Spleen (tissue), 11 donors: ENCODE measurements around the gene ALDH1A2. TPM values are rescaled to one million over a fixed set of nuclear protein-coding genes. Genes with fewer than 3 reads are reported as not detected.

Experiments
- DNase-seq: peaks from one replicate; pipeline ENCODE4 v3.0.0-alpha.2; 2020
- H3K27ac ChIP-seq, 8 donors: fragments of 200-600 bp; sonication (generic) in 7 of 8; 1 replicate in 4 of 8; 2 replicates in 4 of 8; pipeline versions ENCODE4 v1.5.0 to v1.8.0; 2016 to 2021; ENCODE audit warnings: inconsistent platforms in 4 of 8, mild to moderate bottlenecking in 4 of 8, moderate library complexity in 1 of 8
- H3K27me3 ChIP-seq, 7 donors: fragments of 200-600 bp; sonication (generic) in 6 of 7; replicated peaks in 1 of 7; 1 replicate in 4 of 7; 2 replicates in 3 of 7; pipeline versions ENCODE4 v1.5.0 to v1.8.0; 2016 to 2021; ENCODE audit warnings: inconsistent platforms in 3 of 7, mild to moderate bottlenecking in 1 of 7
- H3K36me3 ChIP-seq, 6 donors: fragments of 200-600 bp; sonication (generic) in 5 of 6; 1 replicate in 4 of 6; 2 replicates in 2 of 6; pipeline versions ENCODE4 v1.5.0 to v1.8.0; 2016 to 2021; ENCODE audit warnings: inconsistent platforms in 2 of 6
- H3K4me1 ChIP-seq, 6 donors: fragments of 200-600 bp; sonication (generic) in 5 of 6; 1 replicate in 3 of 6; 2 replicates in 3 of 6; pipeline versions ENCODE4 v1.5.0 to v1.8.0; 2016 to 2021; ENCODE audit warnings: inconsistent platforms in 3 of 6
- H3K4me3 ChIP-seq, 8 donors: fragments of 200-600 bp; sonication (generic) in 7 of 8; 1 replicate in 4 of 8; 2 replicates in 4 of 8; pipeline versions ENCODE4 v1.5.0 to v1.8.0; 2016 to 2021; ENCODE audit warnings: inconsistent platforms in 4 of 8, mild to moderate bottlenecking in 4 of 8, moderate library complexity in 2 of 8
- H3K9me3 ChIP-seq, 8 donors: fragments of 200-600 bp; sonication (generic) in 7 of 8; 1 replicate in 4 of 8; 2 replicates in 4 of 8; pipeline versions ENCODE4 v1.5.0 to v1.8.0; 2016 to 2021; ENCODE audit warnings: inconsistent platforms in 4 of 8
- CTCF ChIP-seq, 11 experiments: fragments of 200-600 bp in 7 of 11; fragments of 450-650 bp in 4 of 11; sonication (generic) in 4 of 11; IDR thresholded peaks in 8 of 11; conservative IDR thresholded peaks in 3 of 11; 1 replicate in 7 of 11; 2 replicates in 4 of 11; pipeline versions ENCODE4 v1.4.0 to v1.8.0; 2016 to 2021; ENCODE audit warnings: antibody characterized with exemption in 11 of 11, inconsistent platforms in 4 of 11, mild to moderate bottlenecking in 1 of 11
- POLR2A ChIP-seq, 3 donors: fragments of 450-650 bp; IDR thresholded peaks; one replicate each; pipeline ENCODE4 v1.5.1; 2017; ENCODE audit warnings: antibody characterized with exemption in 3 of 3, mild to moderate bottlenecking in 1 of 3
- POLR2AphosphoS5 ChIP-seq, 3 donors: sonication (generic); formaldehyde crosslinking; IDR thresholded peaks; one replicate each; pipeline ENCODE4 v1.5.1; 2017; ENCODE audit warnings: antibody characterized with exemption in 3 of 3
- WGBS, 5 donors: extraction: QIAGEN DNeasy Blood & Tissue Kit in 3 of 5; methylation state at CpG; one replicate each; pipeline versions ENCODE4 v1.1.5 to v1.1.7; 2013 to 2018; 5-methylcytosine and 5-hydroxymethylcytosine counted together
- intact Hi-C: fragments of 100-400 bp; cut with DNase I; formaldehyde crosslinking; loops from one replicate; pipeline ENCODE4 v1.15.0; 2023; ENCODE audit warnings: low total_unique reads
- polyA plus RNA-seq, 3 donors: library from polyadenylated mRNA; stranded (reverse); fragments of 200-250 nt; gene quantifications; one replicate each; pipeline ENCODE4 v1.2.1, GENCODE V29; 2013
- total RNA-seq, 7 donors: library from RNA; depleted of rRNA in 3 of 7; stranded (reverse); fragments of >200 nt in 3 of 7; fragmentation: NEBNext Ultra II Directional in 4 of 7; extraction: Animal tissue kit (Norgen Biotek cat#: 25700) in 4 of 7; gene quantifications; one replicate each; pipeline versions ENCODE4 v1.1.0 to v1.2.1, GENCODE V29; 2016 to 2021
- donor health status: healthy with polysubstance abuse.
- donor health status: DM: no; HTN: no; CAD: no; lungs with moderate emphysema.
- donor health status: DM: no; HTN: no; CAD: no.
- donor health status: Bipolar disorder and iron deficiency.
- donor health status: healthy.
- donor health status: DM: no; HTN: no; CAD: no.
- donor health status: DM: yes; HTN: yes; CAD: no.

The ALDH1A2 gene
- total and polyA plus RNA-seq, 10 donors: 0.26 to 20.3 (median 4.8) TPM

DNA sequence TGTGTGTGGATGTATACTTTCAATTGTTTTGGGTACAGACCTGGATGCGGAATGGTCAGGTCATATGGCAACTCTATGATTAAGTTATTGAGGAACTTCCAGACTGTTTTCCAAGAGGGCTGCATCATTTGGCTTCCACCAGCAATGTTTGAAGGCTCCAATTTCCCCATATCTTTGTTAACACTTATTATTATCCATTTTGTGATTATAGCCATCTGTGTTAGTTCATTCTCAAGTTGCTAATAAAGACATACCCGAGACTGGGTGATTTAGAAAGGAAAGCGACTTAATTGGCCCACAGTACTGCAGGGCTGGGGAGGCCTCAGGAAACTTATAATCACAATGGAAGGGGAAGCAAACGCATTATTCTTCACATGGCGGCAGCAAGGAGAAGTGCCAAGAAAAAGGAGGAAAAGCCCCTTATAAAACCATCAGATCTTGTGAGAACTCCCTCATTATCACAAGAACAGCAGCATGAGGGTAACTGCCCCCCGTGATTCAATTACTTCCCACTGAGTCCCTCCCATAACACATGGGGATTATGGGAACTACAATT is 31.1 kb upstream of the ALDH1A2 start:
- intact Hi-C loops: no loop called here
- Histone ChIP-seq H3K27ac (no peak overlapping the region), H3K4me1 (no peaks in the 10 kb centered on the region), H3K36me3 (no peaks in the 10 kb centered on the region), H3K27me3 (peaks cover 0 to 6% (median 0%) of the 10 kb centered on the region in 7 donors), H3K9me3 (peaks cover 0 to 9% (median 5%) of the 10 kb centered on the region in 8 donors), H3K4me3 (no peak overlapping the region)
- DNase-seq: no peak
- TF ChIP-seq POLR2A (IDR thresholded peaks at IDR 0.05): no peak
- no peak for TF ChIP-seq CTCF (IDR thresholded peaks at IDR 0.05 in 8 of 11, conservative IDR thresholded peaks at IDR 0.05 in 3 of 11)
- no peak for TF ChIP-seq POLR2AphosphoS5 (IDR thresholded peaks at IDR 0.05)
- 84 to 87% (median 85%) methylated on average over 6 of the region's 6 CpGs for WGBS, 5 donors

DNA sequence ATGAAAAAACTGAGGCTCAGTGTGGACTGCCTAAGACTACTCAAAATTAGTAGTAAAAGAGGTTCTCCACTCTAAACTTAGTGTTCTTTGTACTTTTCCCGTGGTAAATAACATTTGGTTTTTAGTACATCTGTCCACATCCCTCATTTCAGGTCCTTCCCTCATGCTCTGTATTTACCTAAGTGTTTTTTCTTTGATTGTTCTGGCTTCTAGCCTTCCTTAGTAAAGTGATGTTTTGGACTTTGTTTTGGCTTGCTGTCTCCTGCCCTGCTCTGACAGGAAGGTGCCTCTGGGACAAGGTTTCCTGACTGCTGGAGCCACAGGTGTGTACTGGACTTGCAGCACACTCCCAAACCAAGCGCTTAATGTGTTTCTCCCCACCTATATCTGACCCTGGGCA is 29.9 kb upstream of the ALDH1A2 start:
- no peak overlapping the region for H3K27ac ChIP-seq
- no peak for TF ChIP-seq CTCF (IDR thresholded peaks at IDR 0.05 in 8 of 11, conservative IDR thresholded peaks at IDR 0.05 in 3 of 11)
- TF ChIP-seq POLR2A (IDR thresholded peaks at IDR 0.05): no peak
- TF ChIP-seq POLR2AphosphoS5 (IDR thresholded peaks at IDR 0.05): no peak
- H3K9me3 ChIP-seq: peaks cover 0 to 9% (median 5%) of the 10 kb centered on the region in 8 donors
- H3K4me3 ChIP-seq: no peak overlapping the region
- no peak for DNase-seq
- intact Hi-C loops: no loop called here
- H3K4me1 ChIP-seq: no peaks in the 10 kb centered on the region
- no peaks in the 10 kb centered on the region for H3K36me3 ChIP-seq
- 84 to 91% (median 88%) methylated on average over 2 of the region's 2 CpGs for WGBS, 5 donors
- H3K27me3 ChIP-seq: no peaks in the 10 kb centered on the region

- no peak overlapping the region for H3K4me3 ChIP-seq
- 50 to 75% (median 59%) methylated on average over 2 of the region's 2 CpGs for WGBS, 5 donors
- intact Hi-C loops: no loop called here
- no peak for TF ChIP-seq POLR2A (IDR thresholded peaks at IDR 0.05)
- no peak for TF ChIP-seq CTCF (IDR thresholded peaks at IDR 0.05 in 8 of 11, conservative IDR thresholded peaks at IDR 0.05 in 3 of 11)
- no peak for TF ChIP-seq POLR2AphosphoS5 (IDR thresholded peaks at IDR 0.05)
- DNase-seq: no peak
- no peaks in the 10 kb centered on the region for H3K9me3 ChIP-seq
- no peak overlapping the region for H3K27ac ChIP-seq
- no peaks in the 10 kb centered on the region for H3K36me3 ChIP-seq
- H3K27me3 ChIP-seq: peaks cover 0 to 7% (median 0%) of the 10 kb centered on the region in 7 donors
- no peaks in the 10 kb centered on the region for H3K4me1 ChIP-seq
Observed at GRCh38 chr15:58087871-58088270, 22.4 kb upstream of the ALDH1A2 start.

DNA sequence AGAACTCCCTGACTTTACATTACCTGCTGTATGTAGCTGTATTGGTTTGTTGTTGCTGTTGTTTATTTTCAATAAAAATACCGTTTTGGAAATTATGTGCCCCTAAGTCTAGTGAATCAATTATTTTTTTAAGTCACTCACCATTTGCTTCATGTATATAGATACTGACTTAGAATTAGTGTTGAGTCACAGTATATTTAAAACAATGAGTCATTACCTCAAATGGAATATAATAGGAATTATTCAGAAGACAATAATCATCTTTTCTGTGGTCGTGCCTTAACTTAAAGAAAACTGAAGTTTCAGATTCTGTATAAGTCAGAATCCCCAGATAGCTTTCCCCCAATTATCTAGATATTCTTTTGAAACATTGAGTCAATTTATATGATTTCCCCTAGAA is 21.0 kb upstream of the ALDH1A2 start:
- peaks cover 0 to 7% (median 0%) of the 10 kb centered on the region in 7 donors for H3K27me3 ChIP-seq
- no peak overlapping the region for H3K4me3 ChIP-seq
- no peaks in the 10 kb centered on the region for H3K36me3 ChIP-seq
- no peak for DNase-seq
- no peak overlapping the region for H3K27ac ChIP-seq
- no peaks in the 10 kb centered on the region for H3K4me1 ChIP-seq
- TF ChIP-seq POLR2AphosphoS5 (IDR thresholded peaks at IDR 0.05): no peak
- no peak for TF ChIP-seq POLR2A (IDR thresholded peaks at IDR 0.05)
- TF ChIP-seq CTCF (IDR thresholded peaks at IDR 0.05 in 8 of 11, conservative IDR thresholded peaks at IDR 0.05 in 3 of 11): no peak
- no peaks in the 10 kb centered on the region for H3K9me3 ChIP-seq
- WGBS, 5 donors: 65 to 81% (median 70%) methylated on average over 2 of the region's 2 CpGs
- intact Hi-C loops: no loop called here
